OCI-LY7 (cell line): ENCODE data around the gene RXRG. TPM values are rescaled to one million over a fixed set of nuclear protein-coding genes. Genes with fewer than 3 reads are reported as not detected.

Experiments used
- BruUV-seq: library from RNA; stranded (reverse); fragments of 400-500 nt; replicated peaks from 2 replicates; lab custom pipeline; 2021; lab: Mats Ljungman, UMichigan
- CTCF ChIA-PET: fragments of 300-600 bp; sonication (Branson Sonifier 250); formaldehyde crosslinking; loops from one replicate; lab custom pipeline; 2022; ENCODE audit warnings: antibody characterized with exemption; ENCODE audit not compliant: unreplicated experiment; lab: Charles Lee
- POLR2A ChIA-PET: fragments of 300-600 bp; sonication (Branson Sonifier 250); formaldehyde crosslinking; loops from one replicate; lab custom pipeline; 2022; ENCODE audit warnings: antibody characterized with exemption; lab: Charles Lee
- DNase-seq: peaks from one replicate; pipeline ENCODE4 v3.0.0-alpha.2; 2015; ENCODE audit warnings: low spot score
- H2AFZ ChIP-seq: fragments of 200-600 bp; sonication (generic), shearing (Covaris generic); 2 replicates; pipeline ENCODE4 v1.6.1; 2014; ENCODE audit warnings: mild to moderate bottlenecking, antibody characterized with exemption, low read length, moderate library complexity
- H3K27ac ChIP-seq: fragments of 200-600 bp; sonication (generic); 2 replicates; pipeline ENCODE4 v1.5.1; 2014; ENCODE audit warnings: mixed run types, low read depth, mild to moderate bottlenecking, moderate library complexity, low read length, inconsistent platforms; ENCODE audit not compliant: poor library complexity, severe bottlenecking
- H3K36me3 ChIP-seq: fragments of 200-600 bp; sonication (generic); 2 replicates; pipeline ENCODE4 v1.6.1; 2014; ENCODE audit warnings: mild to moderate bottlenecking, antibody characterized with exemption, low read length, moderate library complexity, mixed read lengths; ENCODE audit not compliant: insufficient read depth
- H3K4me1 ChIP-seq: fragments of 200-600 bp; sonication (generic); 2 replicates; pipeline ENCODE4 v1.5.1; 2014; ENCODE audit warnings: mild to moderate bottlenecking, low read length; ENCODE audit not compliant: insufficient read depth, poor library complexity, severe bottlenecking
- H3K4me2 ChIP-seq: fragments of 200-600 bp; sonication (generic); 2 replicates; pipeline ENCODE4 v1.6.1; 2014; ENCODE audit warnings: mild to moderate bottlenecking, low read length
- H3K4me3 ChIP-seq: fragments of 200-600 bp; sonication (generic); 2 replicates; pipeline ENCODE4 v1.5.1; 2014; ENCODE audit warnings: mild to moderate bottlenecking, low read depth, low read length; ENCODE audit not compliant: poor library complexity, severe bottlenecking
- H3K79me2 ChIP-seq: fragments of 200-600 bp; sonication (generic); 2 replicates; pipeline ENCODE4 v1.6.1; 2016; ENCODE audit warnings: low read depth, mild to moderate bottlenecking, low read length, moderate library complexity, mixed read lengths; ENCODE audit not compliant: insufficient read depth
- H3K9me2 ChIP-seq: fragments of 200-600 bp; sonication (generic); 2 replicates; pipeline ENCODE4 v1.6.1; 2016; ENCODE audit warnings: mild to moderate bottlenecking, low read length, mixed read lengths; ENCODE audit not compliant: insufficient read depth
- H3K9me3 ChIP-seq: fragments of 200-600 bp; sonication (generic); 2 replicates; pipeline ENCODE4 v1.6.1; 2014; ENCODE audit warnings: mild to moderate bottlenecking, mixed run types, low read length, mixed read lengths
- H4K20me1 ChIP-seq: fragments of 200-600 bp; sonication (generic); 2 replicates; pipeline ENCODE4 v1.6.1; 2014; ENCODE audit warnings: mild to moderate bottlenecking, antibody characterized with exemption, low read length, moderate library complexity, mixed read lengths; ENCODE audit not compliant: insufficient read depth
- EZH2phosphoT487 ChIP-seq: fragments of 200-600 bp; sonication (generic); IDR thresholded peaks from 2 replicates; pipeline ENCODE4 v1.6.1; 2018; ENCODE audit warnings: low read depth, borderline replicate concordance, mild to moderate bottlenecking, mixed run types, antibody characterized with exemption, low read length, moderate library complexity, mixed read lengths
- intact Hi-C: fragments of 100-400 bp; cut with micrococcal nuclease; formaldehyde crosslinking; loops from one replicate; pipeline ENCODE4 v1.10.0; 2022; ENCODE audit not compliant: unreplicated experiment
- total RNA-seq, 2 experiments: library from RNA; depleted of rRNA in 1 of 2; stranded (reverse); fragments of >200 nt in 1 of 2; shearing (Covaris generic) in 1 of 2; gene quantifications; 2 replicates each; pipeline ENCODE4 v1.2.3, GENCODE V29; 2014 to 2022
- TF ChIP-seq, protein P1 (sequence below): fragments of 200-600 bp; sonication (generic); conservative IDR thresholded peaks from 2 replicates; pipeline ENCODE4 v1.5.1; 2014; ENCODE audit warnings: mild to moderate bottlenecking, antibody characterized with exemption, low read length, moderate library complexity, mixed read lengths

RXRG gene
- total RNA-seq, 2 experiments from 2014 or later: not detected

DNA sequence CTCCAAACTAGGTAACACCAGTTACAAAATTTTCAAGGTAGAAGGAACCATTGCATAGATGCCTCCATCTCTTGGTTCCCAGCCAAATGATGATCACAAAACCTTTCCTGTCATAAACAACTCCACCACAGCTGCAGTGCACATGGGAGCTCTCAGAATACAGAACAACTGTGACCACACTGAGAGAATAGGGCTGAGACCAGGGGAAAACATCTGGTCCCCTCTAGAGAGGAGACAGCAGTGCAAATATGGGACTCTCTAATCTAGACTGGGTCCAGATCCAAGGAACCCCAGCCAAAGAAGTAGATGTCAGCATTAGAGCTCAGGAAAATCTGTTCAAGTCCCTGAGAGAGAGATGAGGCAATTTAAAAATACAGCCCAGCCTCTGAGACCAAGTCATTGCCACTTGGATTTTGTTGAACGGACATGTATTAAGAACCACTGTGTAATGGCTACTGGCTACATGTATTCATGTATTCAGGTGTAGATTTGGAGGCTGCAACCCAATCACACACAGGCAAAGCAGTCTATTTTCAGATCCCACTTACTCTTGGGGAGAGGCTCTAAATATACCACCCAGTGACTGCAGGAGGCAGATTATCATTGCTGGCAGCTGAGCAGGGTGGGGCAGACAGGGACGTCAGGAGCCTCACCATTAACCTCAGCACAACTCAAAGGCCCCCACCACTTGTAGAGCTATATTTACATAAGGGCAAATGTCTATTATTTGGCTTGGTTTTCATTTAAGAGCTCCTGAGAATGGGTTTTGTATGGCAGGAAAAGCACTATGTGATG is 7.6 kb upstream of the RXRG start:
- CTCF ChIA-PET: no interaction called here
- Histone ChIP-seq H3K27ac (no peak overlapping the region), H3K9me3 (no peaks in the 10 kb centered on the region), H3K4me1 (no peaks in the 10 kb centered on the region), H3K4me2 (no peak overlapping the region), H2AFZ (no peak overlapping the region), H3K79me2 (no peaks in the 10 kb centered on the region), H4K20me1 (no peaks in the 10 kb centered on the region), H3K4me3 (no peak overlapping the region), H3K36me3 (no peaks in the 10 kb centered on the region), H3K9me2 (no peaks in the 10 kb centered on the region)
- BruUV-seq: no TSS peak
- intact Hi-C loops: no loop called here
- no peak for TF ChIP-seq EZH2phosphoT487
- TF ChIP-seq, protein P1, sequence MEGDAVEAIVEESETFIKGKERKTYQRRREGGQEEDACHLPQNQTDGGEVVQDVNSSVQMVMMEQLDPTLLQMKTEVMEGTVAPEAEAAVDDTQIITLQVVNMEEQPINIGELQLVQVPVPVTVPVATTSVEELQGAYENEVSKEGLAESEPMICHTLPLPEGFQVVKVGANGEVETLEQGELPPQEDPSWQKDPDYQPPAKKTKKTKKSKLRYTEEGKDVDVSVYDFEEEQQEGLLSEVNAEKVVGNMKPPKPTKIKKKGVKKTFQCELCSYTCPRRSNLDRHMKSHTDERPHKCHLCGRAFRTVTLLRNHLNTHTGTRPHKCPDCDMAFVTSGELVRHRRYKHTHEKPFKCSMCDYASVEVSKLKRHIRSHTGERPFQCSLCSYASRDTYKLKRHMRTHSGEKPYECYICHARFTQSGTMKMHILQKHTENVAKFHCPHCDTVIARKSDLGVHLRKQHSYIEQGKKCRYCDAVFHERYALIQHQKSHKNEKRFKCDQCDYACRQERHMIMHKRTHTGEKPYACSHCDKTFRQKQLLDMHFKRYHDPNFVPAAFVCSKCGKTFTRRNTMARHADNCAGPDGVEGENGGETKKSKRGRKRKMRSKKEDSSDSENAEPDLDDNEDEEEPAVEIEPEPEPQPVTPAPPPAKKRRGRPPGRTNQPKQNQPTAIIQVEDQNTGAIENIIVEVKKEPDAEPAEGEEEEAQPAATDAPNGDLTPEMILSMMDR: no peak
- no peak for DNase-seq
- POLR2A ChIA-PET: interaction anchor here (1.8 kb wide), 1 partner anchor 59 kb away, joined by 3 read pairs; no protein-coding TSS in a partner anchor

DNA sequence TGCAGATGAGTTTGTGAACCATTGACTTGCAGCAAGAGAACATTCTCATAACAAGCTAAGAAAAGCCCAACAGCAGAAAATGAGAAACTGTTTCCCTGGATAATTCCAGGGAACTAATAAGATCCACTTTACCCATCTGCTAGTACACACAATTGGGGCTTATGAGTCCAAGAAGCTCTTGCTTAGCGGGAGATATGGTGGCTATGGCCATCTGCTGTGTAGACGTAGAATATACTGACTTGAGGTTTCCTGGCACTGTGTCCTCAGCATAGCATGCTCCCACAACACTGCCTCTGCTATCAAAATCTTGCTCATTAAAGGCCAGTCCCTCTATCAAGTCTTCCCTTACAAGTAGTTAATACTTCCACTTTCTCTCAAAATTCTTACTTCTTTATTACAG is 6.8 kb upstream of the RXRG start:
- Histone ChIP-seq H3K4me2 (no peak overlapping the region), H3K4me3 (no peak overlapping the region), H3K9me3 (no peaks in the 10 kb centered on the region), H3K79me2 (no peaks in the 10 kb centered on the region), H3K36me3 (no peaks in the 10 kb centered on the region), H4K20me1 (no peaks in the 10 kb centered on the region), H2AFZ (no peak overlapping the region), H3K4me1 (no peaks in the 10 kb centered on the region), H3K27ac (no peak overlapping the region), H3K9me2 (no peaks in the 10 kb centered on the region)
- TF ChIP-seq EZH2phosphoT487: no peak
- TF ChIP-seq, protein P1: no peak
- intact Hi-C loops: no loop called here
- BruUV-seq: no TSS peak
- ChIA-PET POLR2A (interaction anchor here (0.9 to 1.8 kb wide), 2 partner anchors 8 to 60 kb away, joined by 3 read pairs; no protein-coding TSS in a partner anchor), CTCF (no interaction called here)
- DNase-seq: no peak

DNA sequence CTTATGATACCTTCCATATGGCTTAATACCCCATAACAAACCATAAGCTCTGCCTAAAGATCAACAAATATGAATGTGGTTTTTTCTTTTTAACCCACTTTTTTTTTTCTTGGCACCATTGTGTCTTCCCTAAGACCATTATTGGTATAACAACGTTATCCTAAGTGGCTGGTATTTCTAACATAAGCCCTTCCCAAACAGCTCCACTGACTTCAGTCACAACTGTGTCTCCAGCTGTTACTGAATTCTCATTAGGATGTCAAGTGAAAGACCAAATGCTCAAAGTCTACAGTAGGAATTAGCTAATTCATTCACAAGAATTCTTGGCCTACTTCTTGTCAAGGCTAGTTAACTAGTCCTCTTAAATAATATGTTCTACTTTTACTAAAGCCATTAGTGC is 4.2 kb upstream of the RXRG start:
- H3K4me2 ChIP-seq: no peak overlapping the region
- intact Hi-C loops: no loop called here
- TF ChIP-seq EZH2phosphoT487: no peak
- CTCF ChIA-PET: no interaction called here
- no peak for DNase-seq
- BruUV-seq: no TSS peak
- no peak overlapping the region for H2AFZ ChIP-seq
- no peak overlapping the region for H3K4me3 ChIP-seq
- H3K9me2 ChIP-seq: no peaks in the 10 kb centered on the region
- no peak overlapping the region for H3K27ac ChIP-seq
- H4K20me1 ChIP-seq: no peaks in the 10 kb centered on the region
- H3K79me2 ChIP-seq: no peaks in the 10 kb centered on the region
- POLR2A ChIA-PET: interaction anchor here (1.3 kb wide), 1 partner anchor 62 kb away, joined by 6 read pairs; no protein-coding TSS in a partner anchor
- no peaks in the 10 kb centered on the region for H3K4me1 ChIP-seq
- H3K36me3 ChIP-seq: no peaks in the 10 kb centered on the region
- H3K9me3 ChIP-seq: no peaks in the 10 kb centered on the region
